ENCODE results near the gene DDX23.

The DDX23 gene

GRCh38 chr12:48866052-48866711 is 14.2 kb upstream of the DDX23 start:
- Histone ChIP-seq H3K27ac (peak overlapping the region; percentile 35), H3K36me3 (ENCODE audit: insufficient read depth) (no peaks in the 10 kb centered on the region), H3K4me3 (IDR thresholded peaks at IDR 0.05; ENCODE audit: insufficient read depth, low read depth, low read length) (peak overlapping the region; percentile 57), H3K9ac (peak overlapping the region; percentile 60; the same call in 1 of the 2 replicates), H2AFZ (ENCODE audit: low read depth) (peak overlapping the region; percentile 76), H3K27me3 (ENCODE audit: insufficient read depth, low read depth) (no peaks in the 10 kb centered on the region), H3K79me2 (ENCODE audit: insufficient read depth, low read depth) (peaks cover 8% of the 10 kb centered on the region; the same call in 1 of the 2 replicates), H4K20me1 (ENCODE audit: insufficient read depth) (no peaks in the 10 kb centered on the region), H3K4me2 (peak overlapping the region; percentile 64), H3K4me1 (ENCODE audit: low read depth, poor library complexity, severe bottlenecking) (peaks cover 18% of the 10 kb centered on the region)
- peak; percentile 32 for TF ChIP-seq CTCF (conservative IDR thresholded peaks at IDR 0.05; ENCODE audit: low read depth, low read length)

GRCh38 chr12:48865281-48866051 is 13.5 kb upstream of the DDX23 start, which contains the start of gene RND1:
RND1 (minus strand) TSS chr12:48865870; CDS start chr12:48865767, 103 bp downstream.
- TF ChIP-seq CTCF (conservative IDR thresholded peaks at IDR 0.05; ENCODE audit: low read depth, low read length), result no peak; the same call in 1 of the 2 replicates
- Histone ChIP-seq H3K4me1 (ENCODE audit: low read depth, poor library complexity, severe bottlenecking) (peaks cover 18% of the 10 kb centered on the region), H3K36me3 (ENCODE audit: insufficient read depth) (no peaks in the 10 kb centered on the region), H3K9ac (peak within 1 kb of the TSS; percentile 60), H3K79me2 (ENCODE audit: insufficient read depth, low read depth) (peaks cover 8% of the 10 kb centered on the region; the same call in 1 of the 2 replicates), H3K27ac (peak within 1 kb of the TSS; percentile 35), H3K27me3 (ENCODE audit: insufficient read depth, low read depth) (no peaks in the 10 kb centered on the region), H4K20me1 (ENCODE audit: insufficient read depth) (no peaks in the 10 kb centered on the region), H3K4me3 (IDR thresholded peaks at IDR 0.05; ENCODE audit: insufficient read depth, low read depth, low read length) (peak within 1 kb of the TSS; percentile 57), H3K4me2 (peak within 1 kb of the TSS; percentile 64), H2AFZ (ENCODE audit: low read depth) (peak within 1 kb of the TSS; percentile 76)

- Histone ChIP-seq H4K20me1 (ENCODE audit: insufficient read depth) (no peaks in the 10 kb centered on the region), H3K4me1 (ENCODE audit: low read depth, poor library complexity, severe bottlenecking) (peaks cover 18% of the 10 kb centered on the region), H3K9ac (no peak overlapping the region), H3K79me2 (ENCODE audit: insufficient read depth, low read depth) (peaks cover 8% of the 10 kb centered on the region; the same call in 1 of the 2 replicates), H3K36me3 (ENCODE audit: insufficient read depth) (no peaks in the 10 kb centered on the region), H3K27me3 (ENCODE audit: insufficient read depth, low read depth) (no peaks in the 10 kb centered on the region), H2AFZ (ENCODE audit: low read depth) (no peak overlapping the region), H3K4me2 (no peak overlapping the region), H3K27ac (no peak overlapping the region), H3K4me3 (IDR thresholded peaks at IDR 0.05; ENCODE audit: insufficient read depth, low read depth, low read length) (no peak overlapping the region)
- no peak for TF ChIP-seq CTCF (conservative IDR thresholded peaks at IDR 0.05; ENCODE audit: low read depth, low read length)
Measured at GRCh38 chr12:48863291-48863690, 11.3 kb upstream of the DDX23 start.

GRCh38 chr12:48862760-48863159 is 10.8 kb upstream of the DDX23 start:
- no peak for TF ChIP-seq CTCF (conservative IDR thresholded peaks at IDR 0.05; ENCODE audit: low read depth, low read length)
- H3K4me3 ChIP-seq (IDR thresholded peaks at IDR 0.05; ENCODE audit: insufficient read depth, low read depth, low read length), result no peak overlapping the region
- no peak overlapping the region for H3K4me2 ChIP-seq
- H3K27me3 ChIP-seq (ENCODE audit: insufficient read depth, low read depth), result no peaks in the 10 kb centered on the region
- H2AFZ ChIP-seq (ENCODE audit: low read depth), result no peak overlapping the region
- no peaks in the 10 kb centered on the region for H4K20me1 ChIP-seq (ENCODE audit: insufficient read depth)
- H3K79me2 ChIP-seq (ENCODE audit: insufficient read depth, low read depth), result peaks cover 8% of the 10 kb centered on the region; the same call in 1 of the 2 replicates
- H3K9ac ChIP-seq, result no peak overlapping the region
- H3K27ac ChIP-seq, result no peak overlapping the region
- peaks cover 18% of the 10 kb centered on the region for H3K4me1 ChIP-seq (ENCODE audit: low read depth, poor library complexity, severe bottlenecking)
- H3K36me3 ChIP-seq (ENCODE audit: insufficient read depth), result no peaks in the 10 kb centered on the region
